ENCODE measurements around the gene TMEM108.
A peak's percentile ranks its signal among the peaks of the same experiment; 100 is the strongest.

Gene TMEM108

DNA sequence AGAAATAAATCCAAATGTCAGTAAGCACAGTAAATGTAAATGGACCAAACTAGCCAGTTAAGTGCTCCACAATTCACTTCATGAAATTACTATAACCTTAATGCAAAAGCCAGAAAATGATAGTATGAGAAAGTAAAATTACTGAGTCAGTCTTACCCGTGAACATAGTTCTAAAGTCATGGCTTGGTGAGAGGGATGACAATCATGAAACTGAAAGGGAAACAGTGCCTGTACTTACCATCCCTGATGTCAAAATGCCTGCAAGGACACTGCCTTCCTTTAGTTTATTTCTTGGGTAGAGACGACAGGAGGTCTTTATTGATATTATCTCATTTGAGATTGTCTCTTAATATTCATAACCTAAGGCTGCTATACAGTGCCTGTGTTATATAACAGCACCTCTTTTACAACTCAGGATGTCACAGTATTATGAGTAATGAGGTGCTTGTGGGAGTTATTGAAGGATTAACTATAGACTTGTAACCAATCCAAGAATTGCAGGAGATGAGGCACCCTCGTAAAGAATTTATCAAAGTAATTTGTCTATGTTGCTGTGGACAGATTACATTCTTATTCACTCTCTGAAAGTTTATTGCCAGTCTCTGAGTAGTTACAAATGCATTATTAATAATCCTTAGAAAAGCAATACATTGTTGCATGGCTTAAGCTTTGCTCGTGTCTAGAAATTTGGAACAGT lies 218.7 kb downstream of the TMEM108 start:
- Mint-ChIP-seq H3K9me3 (no peaks in the 10 kb centered on the region), H3K36me3 (ENCODE audit: low read depth) (no peaks in the 10 kb centered on the region), H3K4me3 (no peak overlapping the region), H3K4me1 (ENCODE audit: low read depth) (no peaks in the 10 kb centered on the region), H3K27me3 (ENCODE audit: low read depth) (no peaks in the 10 kb centered on the region), H3K27ac (no peak overlapping the region)
- no peak for DNase-seq (ENCODE audit: low spot score)

DNA sequence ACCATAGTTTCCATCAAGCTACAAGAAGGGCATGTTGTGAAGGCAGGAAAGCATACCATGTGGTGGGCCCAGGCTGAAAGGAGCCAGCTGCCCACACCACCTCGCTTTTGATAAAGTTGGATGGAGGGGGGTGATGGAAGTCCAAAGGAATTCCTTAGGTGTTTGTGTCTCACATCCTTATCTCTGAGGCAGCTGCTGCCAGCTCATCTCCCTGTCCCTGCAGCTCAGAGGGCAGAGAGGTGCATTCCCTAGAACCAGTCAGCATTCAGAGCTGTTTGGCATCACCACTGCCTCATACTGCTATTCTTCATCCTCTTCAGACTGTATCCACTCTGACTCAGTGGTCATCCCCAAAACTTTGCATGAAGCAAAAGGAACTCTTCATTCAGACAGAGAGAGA lies 220.2 kb downstream of the TMEM108 start:
- DNase-seq (ENCODE audit: low spot score): no peak
- H3K27ac Mint-ChIP-seq: no peak overlapping the region
- H3K36me3 Mint-ChIP-seq (ENCODE audit: low read depth): no peaks in the 10 kb centered on the region
- no peaks in the 10 kb centered on the region for H3K9me3 Mint-ChIP-seq
- H3K4me1 Mint-ChIP-seq (ENCODE audit: low read depth): no peaks in the 10 kb centered on the region
- no peak overlapping the region for H3K4me3 Mint-ChIP-seq
- H3K27me3 Mint-ChIP-seq (ENCODE audit: low read depth): peaks cover 2% of the 10 kb centered on the region

DNA sequence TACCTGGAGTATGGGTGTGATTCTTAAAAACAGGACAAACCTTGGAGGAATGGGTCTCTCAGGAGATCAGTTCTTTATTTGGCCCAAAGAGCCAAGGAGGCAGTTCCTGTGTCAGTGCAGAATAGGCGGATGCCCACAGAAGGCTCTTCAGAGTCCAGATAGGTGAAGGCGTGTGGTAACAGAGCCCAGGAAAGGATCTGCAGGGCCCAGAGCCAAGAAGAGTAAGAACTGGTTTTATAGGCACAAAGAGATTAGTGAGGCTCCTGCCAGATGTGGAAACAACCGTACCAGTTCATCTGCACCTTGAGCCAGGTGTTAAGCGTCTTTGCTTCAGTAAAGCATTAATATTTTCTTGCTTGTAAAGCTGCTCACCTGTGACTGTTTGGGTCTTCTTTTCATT lies 221.6 kb downstream of the TMEM108 start:
- peaks cover 4% of the 10 kb centered on the region for H3K27me3 Mint-ChIP-seq (ENCODE audit: low read depth)
- DNase-seq (ENCODE audit: low spot score): no peak
- no peaks in the 10 kb centered on the region for H3K9me3 Mint-ChIP-seq
- H3K27ac Mint-ChIP-seq: no peak overlapping the region
- no peaks in the 10 kb centered on the region for H3K4me1 Mint-ChIP-seq (ENCODE audit: low read depth)
- no peak overlapping the region for H3K4me3 Mint-ChIP-seq
- H3K36me3 Mint-ChIP-seq (ENCODE audit: low read depth): no peaks in the 10 kb centered on the region

DNA sequence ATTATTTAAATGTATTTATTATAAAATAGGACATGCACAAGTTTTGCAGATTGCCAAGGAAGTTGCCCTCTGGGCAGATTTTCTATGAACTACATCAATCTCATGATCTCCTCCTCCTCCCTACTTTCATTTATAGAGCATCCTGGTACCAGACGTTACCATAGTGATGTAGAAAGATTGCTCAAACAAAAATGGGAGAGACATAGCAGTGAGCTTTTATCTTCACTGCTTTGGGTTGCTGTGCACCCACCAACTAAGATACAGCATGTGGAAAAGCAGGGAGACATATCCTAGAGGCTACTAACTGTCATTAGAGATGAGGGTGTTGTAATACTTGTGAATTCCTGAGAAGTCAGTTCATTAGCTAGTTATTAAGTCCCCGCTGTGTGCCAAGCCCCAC lies 224.1 kb downstream of the TMEM108 start:
- Mint-ChIP-seq H3K9me3 (no peaks in the 10 kb centered on the region), H3K36me3 (ENCODE audit: low read depth) (no peaks in the 10 kb centered on the region), H3K4me1 (ENCODE audit: low read depth) (no peaks in the 10 kb centered on the region), H3K4me3 (no peak overlapping the region), H3K27ac (no peak overlapping the region), H3K27me3 (ENCODE audit: low read depth) (peaks cover 4% of the 10 kb centered on the region)
- DNase-seq (ENCODE audit: low spot score): no peak

DNA sequence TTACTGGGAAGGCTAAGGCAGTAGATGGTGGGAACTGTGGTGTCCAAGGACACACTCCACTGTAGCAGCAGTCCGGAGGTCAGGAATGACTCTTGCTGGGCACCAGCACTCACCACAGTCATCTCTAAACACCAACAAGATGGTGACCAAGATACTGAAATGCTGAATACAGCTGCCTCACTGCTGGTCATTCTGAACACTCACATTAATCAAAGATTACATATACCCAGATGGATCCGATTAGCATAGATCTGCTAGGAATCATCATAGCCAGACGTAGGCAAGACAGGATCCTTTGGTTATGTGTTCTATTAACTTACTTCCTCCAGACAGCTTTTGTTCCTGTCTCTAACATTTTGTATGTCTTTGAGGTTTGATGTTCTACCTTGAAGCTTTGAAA lies 226.7 kb downstream of the TMEM108 start:
- H3K4me3 Mint-ChIP-seq: no peak overlapping the region

DNA sequence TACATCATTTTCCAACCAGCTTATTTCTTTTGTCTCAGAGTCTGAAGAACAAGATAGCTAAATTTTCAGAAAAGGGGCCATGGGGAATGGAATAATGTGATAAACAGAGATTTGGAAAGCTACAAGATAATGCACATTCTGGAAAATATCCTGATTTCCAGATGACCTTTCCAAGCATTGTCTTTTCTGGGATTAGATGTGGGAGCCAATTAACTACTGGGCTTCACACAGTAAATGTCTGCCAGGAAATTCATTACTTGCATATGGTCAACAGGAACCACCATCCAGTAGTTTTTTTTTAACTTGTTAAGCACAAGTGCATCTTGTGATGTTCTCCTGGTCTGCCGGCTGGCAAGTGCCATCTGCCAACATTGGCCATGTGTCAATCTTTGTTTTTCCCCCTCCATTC lies 230.5 kb downstream of the TMEM108 start:
- DNase-seq (ENCODE audit: low spot score): no peak

More for the DNA sequence above, 226.7 kb downstream of the TMEM108 start:
- Mint-ChIP-seq H3K27ac (no peak overlapping the region), H3K27me3 (ENCODE audit: low read depth) (peaks cover 4% of the 10 kb centered on the region), H3K4me1 (ENCODE audit: low read depth) (no peaks in the 10 kb centered on the region), H3K36me3 (ENCODE audit: low read depth) (no peaks in the 10 kb centered on the region), H3K9me3 (no peaks in the 10 kb centered on the region)
- DNase-seq (ENCODE audit: low spot score): no peak

DNA sequence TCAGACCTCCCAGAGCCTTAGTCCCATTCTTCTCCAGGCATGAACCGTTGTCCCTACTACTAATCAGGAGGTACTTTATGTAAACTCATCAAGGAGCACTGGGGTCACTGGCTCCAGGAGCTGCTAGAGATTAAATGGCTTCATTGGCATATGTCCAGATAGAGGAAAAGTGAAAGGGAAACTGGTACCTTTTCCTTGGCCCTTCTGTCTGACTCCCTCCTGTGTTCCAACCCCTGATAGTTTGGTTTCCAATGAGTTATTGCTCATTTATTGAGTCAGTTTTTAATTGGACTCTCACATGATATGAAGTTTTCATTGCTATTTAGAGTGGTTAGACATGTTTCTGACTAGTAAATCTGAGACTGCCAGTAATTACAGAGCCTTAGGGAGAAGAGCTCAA lies 231.2 kb downstream of the TMEM108 start:
- no peaks in the 10 kb centered on the region for H3K36me3 Mint-ChIP-seq (ENCODE audit: low read depth)
- H3K27me3 Mint-ChIP-seq (ENCODE audit: low read depth): peaks cover 6% of the 10 kb centered on the region
- no peaks in the 10 kb centered on the region for H3K4me1 Mint-ChIP-seq (ENCODE audit: low read depth)
- no peaks in the 10 kb centered on the region for H3K9me3 Mint-ChIP-seq
- DNase-seq (ENCODE audit: low spot score): no peak
- H3K4me3 Mint-ChIP-seq: no peak overlapping the region
- H3K27ac Mint-ChIP-seq: no peak overlapping the region

More for the DNA sequence above, 230.5 kb downstream of the TMEM108 start:
- no peaks in the 10 kb centered on the region for H3K36me3 Mint-ChIP-seq (ENCODE audit: low read depth)
- no peak overlapping the region for H3K27ac Mint-ChIP-seq
- no peaks in the 10 kb centered on the region for H3K4me1 Mint-ChIP-seq (ENCODE audit: low read depth)
- H3K4me3 Mint-ChIP-seq: no peak overlapping the region
- H3K9me3 Mint-ChIP-seq: no peaks in the 10 kb centered on the region
- H3K27me3 Mint-ChIP-seq (ENCODE audit: low read depth): peaks cover 6% of the 10 kb centered on the region

DNA sequence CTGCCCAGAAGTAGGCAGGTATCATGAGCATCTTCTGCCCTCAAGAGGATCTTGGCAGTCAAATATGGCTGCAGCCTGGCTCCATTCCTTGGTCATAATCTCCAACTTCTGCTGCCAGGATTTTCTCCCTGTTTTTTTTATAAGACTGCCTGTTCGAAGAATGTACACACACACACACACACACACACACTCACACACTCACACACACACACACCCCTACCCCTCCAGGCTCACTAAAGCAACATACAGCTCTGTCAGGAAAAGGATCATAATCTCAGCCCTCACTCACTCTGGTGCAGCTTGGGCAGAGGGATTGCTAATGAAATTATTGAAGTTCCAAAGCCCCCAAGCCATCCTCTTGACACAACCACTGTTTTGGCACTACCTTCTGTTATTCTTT lies 232.4 kb downstream of the TMEM108 start:
- peaks cover 6% of the 10 kb centered on the region for H3K27me3 Mint-ChIP-seq (ENCODE audit: low read depth)
- H3K4me3 Mint-ChIP-seq: no peak overlapping the region
- no peaks in the 10 kb centered on the region for H3K36me3 Mint-ChIP-seq (ENCODE audit: low read depth)
- H3K4me1 Mint-ChIP-seq (ENCODE audit: low read depth): no peaks in the 10 kb centered on the region
- no peak for DNase-seq (ENCODE audit: low spot score)
- no peak overlapping the region for H3K27ac Mint-ChIP-seq
- no peaks in the 10 kb centered on the region for H3K9me3 Mint-ChIP-seq

DNA sequence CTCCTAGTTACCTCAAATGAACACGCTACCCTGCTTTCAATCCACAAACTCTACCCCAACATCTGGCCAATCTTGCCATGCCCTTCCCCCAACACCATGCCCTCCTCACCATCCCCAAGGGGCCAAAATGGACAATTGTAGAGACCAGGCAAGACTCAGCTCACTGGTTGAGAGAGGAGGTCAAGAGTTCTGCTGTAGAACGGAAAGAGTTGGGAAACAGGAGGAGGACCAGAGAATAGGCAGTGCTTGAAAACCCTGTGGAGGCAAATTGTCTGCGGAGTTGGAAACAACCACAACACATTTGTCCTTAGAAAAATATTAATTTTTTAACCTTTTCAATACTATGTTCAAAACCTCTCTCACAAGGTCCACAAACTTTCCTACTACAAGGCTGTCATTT lies 232.9 kb downstream of the TMEM108 start:
- H3K36me3 Mint-ChIP-seq (ENCODE audit: low read depth): no peaks in the 10 kb centered on the region
- no peaks in the 10 kb centered on the region for H3K4me1 Mint-ChIP-seq (ENCODE audit: low read depth)
- H3K27ac Mint-ChIP-seq: no peak overlapping the region
- H3K4me3 Mint-ChIP-seq: no peak overlapping the region
- DNase-seq (ENCODE audit: low spot score): no peak
- H3K9me3 Mint-ChIP-seq: no peaks in the 10 kb centered on the region
- peaks cover 6% of the 10 kb centered on the region for H3K27me3 Mint-ChIP-seq (ENCODE audit: low read depth)

DNA sequence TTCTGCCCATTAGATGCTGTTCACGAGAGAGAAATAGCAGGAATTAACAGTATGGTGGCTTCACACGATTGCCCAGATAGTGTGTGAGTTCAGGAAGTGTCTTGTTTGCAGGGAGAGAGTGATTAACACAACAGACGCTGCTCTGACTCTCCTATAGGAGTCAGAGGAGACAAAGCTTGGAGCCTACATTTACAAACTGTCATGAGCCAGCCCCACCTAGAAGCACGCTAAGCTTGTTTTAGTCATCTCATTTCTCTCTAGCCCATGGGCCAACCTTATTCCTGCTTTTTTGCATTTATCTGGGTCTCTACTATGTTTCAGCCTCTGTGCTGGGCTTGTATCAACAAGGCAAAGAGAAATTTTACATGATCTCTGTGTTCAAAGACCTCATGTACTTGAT lies 233.3 kb downstream of the TMEM108 start:
- H3K9me3 Mint-ChIP-seq: no peaks in the 10 kb centered on the region
- no peaks in the 10 kb centered on the region for H3K4me1 Mint-ChIP-seq (ENCODE audit: low read depth)
- DNase-seq (ENCODE audit: low spot score): no peak
- no peaks in the 10 kb centered on the region for H3K36me3 Mint-ChIP-seq (ENCODE audit: low read depth)
- no peak overlapping the region for H3K27ac Mint-ChIP-seq
- H3K27me3 Mint-ChIP-seq (ENCODE audit: low read depth): peaks cover 6% of the 10 kb centered on the region
- H3K4me3 Mint-ChIP-seq: no peak overlapping the region

DNA sequence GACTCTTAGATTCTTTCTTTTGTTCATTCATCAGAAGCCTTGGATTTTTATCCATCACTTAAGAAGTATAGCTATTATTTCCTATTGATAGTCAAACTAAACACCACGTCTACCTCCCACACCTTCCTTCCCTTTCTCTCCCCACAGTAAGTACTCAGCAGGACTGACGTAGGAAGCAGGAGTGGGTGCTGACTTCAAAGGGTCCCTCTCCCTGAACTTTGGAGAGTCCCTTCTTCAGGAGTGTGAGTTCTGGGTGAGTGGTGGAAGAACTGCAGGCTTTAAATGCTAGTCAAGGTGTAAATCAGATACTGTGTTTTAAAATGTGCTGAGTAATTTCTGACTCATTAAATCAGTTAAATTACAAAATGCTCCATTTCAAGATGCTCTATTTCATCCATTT lies 235.2 kb downstream of the TMEM108 start:
- Mint-ChIP-seq H3K27ac (no peak overlapping the region), H3K9me3 (no peaks in the 10 kb centered on the region), H3K36me3 (ENCODE audit: low read depth) (no peaks in the 10 kb centered on the region), H3K27me3 (ENCODE audit: low read depth) (peaks cover 6% of the 10 kb centered on the region), H3K4me3 (no peak overlapping the region), H3K4me1 (ENCODE audit: low read depth) (no peaks in the 10 kb centered on the region)
- DNase-seq (ENCODE audit: low spot score): peak; percentile 20

DNA sequence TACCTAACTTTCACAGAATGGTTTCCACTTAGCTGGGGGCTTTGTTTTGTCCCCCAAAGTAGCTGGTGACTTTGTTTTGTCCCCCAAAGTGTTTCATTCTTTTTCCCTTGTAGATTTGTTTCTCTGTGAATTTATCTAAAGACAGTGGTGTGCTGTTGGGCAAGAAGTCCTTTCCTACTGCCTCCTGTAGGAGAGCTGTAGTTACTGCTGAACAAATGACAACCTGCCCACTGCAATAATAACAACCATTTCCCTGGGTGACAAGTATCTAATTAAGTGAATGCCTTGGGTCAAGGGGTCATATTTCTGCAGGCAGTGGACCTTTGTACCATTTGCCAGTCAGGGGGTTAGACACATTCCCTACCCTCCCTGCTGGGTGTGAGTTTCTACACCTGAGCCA lies 236.3 kb downstream of the TMEM108 start:
- H3K9me3 Mint-ChIP-seq: no peaks in the 10 kb centered on the region
- H3K27ac Mint-ChIP-seq: no peak overlapping the region
- H3K4me1 Mint-ChIP-seq (ENCODE audit: low read depth): no peaks in the 10 kb centered on the region
- H3K27me3 Mint-ChIP-seq (ENCODE audit: low read depth): peaks cover 6% of the 10 kb centered on the region
- H3K36me3 Mint-ChIP-seq (ENCODE audit: low read depth): no peaks in the 10 kb centered on the region
- DNase-seq (ENCODE audit: low spot score): no peak
- H3K4me3 Mint-ChIP-seq: no peak overlapping the region

DNA sequence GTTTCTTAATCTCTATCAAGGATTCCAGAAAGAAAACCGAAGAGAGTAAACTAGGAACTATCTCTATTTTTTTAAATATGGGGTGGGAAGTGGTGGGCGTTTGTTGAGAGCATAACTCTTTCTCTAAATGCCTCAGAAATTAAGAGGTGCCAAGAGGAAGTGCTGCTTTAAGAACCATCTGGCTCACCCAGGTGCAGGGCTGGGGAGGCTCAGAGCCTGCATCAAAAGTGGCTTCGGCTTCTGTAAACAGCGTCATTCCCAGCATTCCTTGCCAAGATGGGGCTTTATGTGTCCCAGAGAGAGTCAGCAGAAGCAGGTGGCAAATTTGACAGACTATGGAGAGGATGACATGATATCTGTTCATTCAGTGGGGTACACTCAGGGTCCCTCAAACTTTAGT lies 238.4 kb downstream of the TMEM108 start:
- no peak for DNase-seq (ENCODE audit: low spot score)
- Mint-ChIP-seq H3K27ac (no peak overlapping the region), H3K4me1 (ENCODE audit: low read depth) (no peaks in the 10 kb centered on the region), H3K27me3 (ENCODE audit: low read depth) (peaks cover 2% of the 10 kb centered on the region), H3K4me3 (no peak overlapping the region), H3K36me3 (ENCODE audit: low read depth) (no peaks in the 10 kb centered on the region), H3K9me3 (no peaks in the 10 kb centered on the region)

DNA sequence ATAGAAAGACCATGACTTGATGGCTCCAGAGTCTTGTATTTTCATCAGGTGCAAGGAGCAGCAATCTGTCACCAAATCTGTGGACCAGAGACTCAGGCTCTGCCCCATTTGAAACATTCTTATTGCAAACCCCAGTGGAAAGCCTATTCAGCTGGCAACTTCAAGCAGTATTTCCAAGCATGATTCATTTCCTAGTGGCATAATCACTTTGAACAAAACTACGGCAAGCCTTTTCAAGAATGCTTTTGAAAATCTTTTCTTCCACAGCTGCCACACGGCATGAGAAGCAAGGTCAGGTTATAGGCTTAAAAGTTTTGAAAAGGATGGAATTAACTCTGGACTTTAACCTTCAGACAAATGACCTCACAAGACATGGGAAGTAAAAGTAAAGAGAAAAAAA lies 239.6 kb downstream of the TMEM108 start:
- no peak overlapping the region for H3K4me3 Mint-ChIP-seq
- no peaks in the 10 kb centered on the region for H3K36me3 Mint-ChIP-seq (ENCODE audit: low read depth)
- H3K4me1 Mint-ChIP-seq (ENCODE audit: low read depth): no peaks in the 10 kb centered on the region
- no peaks in the 10 kb centered on the region for H3K9me3 Mint-ChIP-seq
- no peak overlapping the region for H3K27ac Mint-ChIP-seq
- H3K27me3 Mint-ChIP-seq (ENCODE audit: low read depth): peaks cover 3% of the 10 kb centered on the region
- DNase-seq (ENCODE audit: low spot score): no peak
